Right lobe of liver (tissue), 4 donors: Measurements from ENCODE around the gene F12.

Experiments
- POLR2A ChIP-seq: fragments of 450-650 bp; IDR thresholded peaks from one replicate; pipeline ENCODE4 v1.6.1; 2017; ENCODE audit warnings: antibody characterized with exemption, mild to moderate bottlenecking
- TF ChIP-seq, protein P1 (sequence below), 4 donors: fragments of 200-600 bp in 3 of 4; fragments of 450-650 bp in 1 of 4; IDR thresholded peaks; one replicate each; pipeline versions ENCODE4 v1.5.1 to v1.8.0; 2016 to 2022; ENCODE audit warnings: antibody characterized with exemption in 4 of 4, mild to moderate bottlenecking in 2 of 4
- donor health status: DM: no; HTN: no; CAD: no.
- donor health status: DM: no; HTN: no; CAD: no.
- donor health status: DM: no; HTN: yes; CAD: no.

DNA sequence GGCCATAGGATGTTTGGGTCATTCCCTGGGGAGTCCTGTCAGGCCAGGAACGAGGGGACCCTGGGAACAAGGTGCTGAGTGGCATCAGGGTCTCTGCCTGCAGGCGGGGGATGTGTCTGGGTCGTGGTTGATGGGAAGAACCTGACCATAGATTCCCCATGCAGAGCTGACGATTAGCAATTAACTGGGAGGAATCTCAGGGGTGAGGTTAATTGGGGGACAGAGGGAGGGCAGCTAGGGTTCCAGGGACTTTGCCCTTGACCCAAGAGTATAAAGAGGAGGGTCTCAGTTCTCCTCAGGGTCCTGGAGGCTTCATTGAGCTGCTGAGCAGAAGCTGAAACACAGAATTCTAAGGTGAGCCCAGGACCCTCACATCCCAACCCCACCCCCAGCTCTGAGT is 25.2 kb downstream of the F12 start, which contains the start of gene SLC34A1:
- TF ChIP-seq, protein P1, sequence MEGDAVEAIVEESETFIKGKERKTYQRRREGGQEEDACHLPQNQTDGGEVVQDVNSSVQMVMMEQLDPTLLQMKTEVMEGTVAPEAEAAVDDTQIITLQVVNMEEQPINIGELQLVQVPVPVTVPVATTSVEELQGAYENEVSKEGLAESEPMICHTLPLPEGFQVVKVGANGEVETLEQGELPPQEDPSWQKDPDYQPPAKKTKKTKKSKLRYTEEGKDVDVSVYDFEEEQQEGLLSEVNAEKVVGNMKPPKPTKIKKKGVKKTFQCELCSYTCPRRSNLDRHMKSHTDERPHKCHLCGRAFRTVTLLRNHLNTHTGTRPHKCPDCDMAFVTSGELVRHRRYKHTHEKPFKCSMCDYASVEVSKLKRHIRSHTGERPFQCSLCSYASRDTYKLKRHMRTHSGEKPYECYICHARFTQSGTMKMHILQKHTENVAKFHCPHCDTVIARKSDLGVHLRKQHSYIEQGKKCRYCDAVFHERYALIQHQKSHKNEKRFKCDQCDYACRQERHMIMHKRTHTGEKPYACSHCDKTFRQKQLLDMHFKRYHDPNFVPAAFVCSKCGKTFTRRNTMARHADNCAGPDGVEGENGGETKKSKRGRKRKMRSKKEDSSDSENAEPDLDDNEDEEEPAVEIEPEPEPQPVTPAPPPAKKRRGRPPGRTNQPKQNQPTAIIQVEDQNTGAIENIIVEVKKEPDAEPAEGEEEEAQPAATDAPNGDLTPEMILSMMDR (IDR thresholded peaks at IDR 0.05), result no peak
- no peak for TF ChIP-seq POLR2A
